GM12878 (cell line): ENCODE results near the gene LGI1. TPM values are rescaled to one million over a fixed set of nuclear protein-coding genes. Genes with fewer than 3 reads are reported as not detected.

ENCODE experiments used
- ATAC-seq: fragments of 200-7000 bp; cut with Tn5 transposase; 3 replicates; pipeline ENCODE4 v1.9.1; 2020; ENCODE audit warnings: mild to moderate bottlenecking, moderate library complexity
- BruUV-seq: library from RNA; stranded (reverse); fragments of 400-500 nt; replicated peaks from 2 replicates; lab custom pipeline; 2021; lab: Mats Ljungman, UMichigan
- CTCF ChIA-PET: fragments of 300-600 bp; sonication (Branson Sonifier 250); formaldehyde crosslinking; extraction: SDS; loops from one replicate; lab custom pipeline; 2021; ENCODE audit warnings: inconsistent platforms; lab: Yijun Ruan, JAX
- POLR2A ChIA-PET: fragments of 350-600 bp; formaldehyde crosslinking; extraction: SDS; loops from one replicate; lab custom pipeline; 2021; ENCODE audit warnings: inconsistent platforms; lab: Charles Lee
- RAD21 ChIA-PET: fragments of 300-600 bp; sonication (Branson Sonifier 250); formaldehyde crosslinking; loops from one replicate; lab custom pipeline; 2023; ENCODE audit warnings: antibody characterized with exemption; ENCODE audit not compliant: unreplicated experiment; lab: Charles Lee
- SMC1A ChIA-PET: fragments of 300-600 bp; sonication (Branson Sonifier 250); formaldehyde crosslinking; loops from one replicate; lab custom pipeline; 2023; ENCODE audit not compliant: unreplicated experiment, uncharacterized antibody; lab: Charles Lee
- DNase-seq: peaks from one replicate; pipeline ENCODE4 v3.0.0-alpha.2; 2011; ENCODE audit warnings: low read depth, low spot score
- FAIRE-seq: peaks from 3 replicates; lab custom pipeline; 2011; peaks lifted over from hg19 to GRCh38; lab: Jason Lieb, UNC
- H2AFZ ChIP-seq: 2 replicates; pipeline ENCODE4 v1.6.0; 2011; ENCODE audit warnings: low read depth, low read length, control low read depth; ENCODE audit not compliant: control insufficient read depth
- H3K27ac ChIP-seq: 2 replicates; pipeline ENCODE4 v1.5.1; 2011; ENCODE audit warnings: control low read depth; ENCODE audit not compliant: control insufficient read depth, insufficient read depth
- H3K27me3 ChIP-seq, 2 experiments: replicated peaks in 1 of 2; 2 replicates each; pipeline versions ENCODE4 v1.6.0 to v1.6.1; 2011; ENCODE audit warnings: low read length in 1 of 2; ENCODE audit not compliant: control insufficient read depth in 2 of 2, insufficient read depth in 2 of 2
- H3K36me3 ChIP-seq, 2 experiments: 2 replicates each; pipeline ENCODE4 v1.5.1; 2011; ENCODE audit warnings: low read length in 1 of 2; ENCODE audit not compliant: control insufficient read depth in 2 of 2, insufficient read depth in 2 of 2
- H3K4me1 ChIP-seq: 2 replicates; pipeline ENCODE4 v1.6.1; 2011; ENCODE audit warnings: mild to moderate bottlenecking, low read length, moderate library complexity, mixed read lengths; ENCODE audit not compliant: control insufficient read depth, insufficient read depth
- H3K4me2 ChIP-seq: 2 replicates; pipeline ENCODE4 v1.6.0; 2011; ENCODE audit warnings: control low read depth; ENCODE audit not compliant: control insufficient read depth, insufficient read depth
- H3K4me3 ChIP-seq: fragments of 200-600 bp; sonication (generic); 2 replicates; pipeline ENCODE4 v1.5.1; 2016
- H3K79me2 ChIP-seq: 2 replicates; pipeline ENCODE4 v1.6.0; 2011; ENCODE audit warnings: low read length; ENCODE audit not compliant: control insufficient read depth, insufficient read depth
- H3K9ac ChIP-seq: 2 replicates; pipeline ENCODE4 v1.8.0; 2011; ENCODE audit warnings: low read length, control low read depth, mixed read lengths; ENCODE audit not compliant: control insufficient read depth, insufficient read depth
- H3K9me3 ChIP-seq: replicated peaks from 3 replicates; pipeline ENCODE4 v1.5.1; 2011; ENCODE audit warnings: mild to moderate bottlenecking, low read length; ENCODE audit not compliant: control insufficient read depth, insufficient read depth
- H4K20me1 ChIP-seq: 2 replicates; pipeline ENCODE4 v1.6.0; 2011; ENCODE audit not compliant: control insufficient read depth, insufficient read depth
- ATF7 ChIP-seq: fragments of 450-650 bp; IDR thresholded peaks from 2 replicates; pipeline ENCODE4 v1.6.1; 2016; ENCODE audit warnings: low read depth, mild to moderate bottlenecking
- CUX1 ChIP-seq: IDR thresholded peaks from 2 replicates; pipeline ENCODE4 v1.6.1; 2012; ENCODE audit warnings: improper control_type of control experiment, low read depth, low read length; ENCODE audit not compliant: insufficient replicate concordance
- FOXM1 ChIP-seq: IDR thresholded peaks from 2 replicates; pipeline ENCODE4 v1.6.1; 2012; ENCODE audit warnings: low read depth, mild to moderate bottlenecking, inconsistent platforms, low read length, moderate library complexity
- HDAC2 ChIP-seq: fragments of 200-600 bp; sonication (generic); IDR thresholded peaks from 2 replicates; pipeline ENCODE4 v1.6.1; 2017
- LARP7 ChIP-seq: fragments of 450-650 bp; IDR thresholded peaks from 2 replicates; pipeline ENCODE4 v1.6.1; 2017; ENCODE audit warnings: mild to moderate bottlenecking
- MEF2A ChIP-seq: IDR thresholded peaks from 2 replicates; pipeline ENCODE4 v1.6.1; 2011; ENCODE audit warnings: low read depth, mild to moderate bottlenecking, low read length, moderate library complexity; ENCODE audit not compliant: insufficient read depth
- NBN ChIP-seq: fragments of 450-650 bp; IDR thresholded peaks from 2 replicates; pipeline ENCODE4 v1.6.1; 2016
- PAX8 ChIP-seq: fragments of 450-650 bp; IDR thresholded peaks from 2 replicates; pipeline ENCODE4 v1.6.1; 2017; ENCODE audit warnings: mild to moderate bottlenecking, moderate library complexity
- POLR2AphosphoS5 ChIP-seq: IDR thresholded peaks from 2 replicates; pipeline ENCODE4 v1.6.1; 2011; ENCODE audit warnings: mild to moderate bottlenecking, low read length, inconsistent platforms
- REST ChIP-seq: IDR thresholded peaks from 2 replicates; pipeline ENCODE4 v1.6.1; 2012; ENCODE audit warnings: mild to moderate bottlenecking, low read depth, low read length
- SKIL ChIP-seq: fragments of 450-650 bp; IDR thresholded peaks from 2 replicates; pipeline ENCODE4 v1.6.1; 2017; ENCODE audit warnings: mild to moderate bottlenecking, low read depth, inconsistent platforms; ENCODE audit not compliant: poor library complexity, severe bottlenecking
- SUZ12 ChIP-seq: fragments of 200-600 bp; sonication (generic); IDR thresholded peaks from one replicate; pipeline ENCODE4 v1.6.1; 2018; ENCODE audit warnings: antibody characterized with exemption, mild to moderate bottlenecking; ENCODE audit not compliant: unreplicated experiment
- WRNIP1 ChIP-seq: IDR thresholded peaks from 2 replicates; pipeline ENCODE4 v1.6.1; 2011; ENCODE audit warnings: low read depth, low read length, improper control_type of control experiment, borderline replicate concordance
- in situ Hi-C: fragments of 300-500 bp; cut with MboI; formaldehyde crosslinking; loops from 9 replicates; pipeline ENCODE4 v1.14.3; 2018; ENCODE audit warnings: mixed read lengths
- intact Hi-C: fragments of 100-400 bp; cut with micrococcal nuclease; formaldehyde crosslinking; loops from one replicate; pipeline ENCODE4 v1.14.2; 2022; ENCODE audit not compliant: unreplicated experiment
- polyA plus RNA-seq, 11 experiments: library from polyadenylated mRNA; depleted of rRNA in 4 of 11; unstranded in 6 of 11; stranded (reverse) in 5 of 11; fragments of >200 nt; fragmentation: Nextera tagmentation in 4 of 11; fragmentation: Illumina TruSeq in 1 of 11; extraction: Ambion mirVana in 4 of 11; extraction: Trizol in 1 of 11; gene quantifications; 1 replicate in 1 of 11; 2 replicates in 10 of 11; pipeline versions ENCODE4 v1.2.1 to v1.2.3, GENCODE V29; 2011 to 2016; ENCODE audit warnings: inconsistent platforms in 2 of 11, missing spikeins in 2 of 11, low read depth in 1 of 11
- total RNA-seq, 4 experiments: library from RNA; depleted of rRNA in 3 of 4; stranded (reverse); fragments of >200 nt in 3 of 4; fragmentation: Illumina TruSeq in 1 of 4; extraction: Trizol in 1 of 4; gene quantifications; 2 replicates each; pipeline versions ENCODE4 v1.2.1 to v1.2.3, GENCODE V29; 2013 to 2021

Gene LGI1
- total and polyA plus RNA-seq, 10 of the 15 experiments (the other 5 are each of a cell fraction or from before 2014, with no cell fraction given) = not detected

DNA sequence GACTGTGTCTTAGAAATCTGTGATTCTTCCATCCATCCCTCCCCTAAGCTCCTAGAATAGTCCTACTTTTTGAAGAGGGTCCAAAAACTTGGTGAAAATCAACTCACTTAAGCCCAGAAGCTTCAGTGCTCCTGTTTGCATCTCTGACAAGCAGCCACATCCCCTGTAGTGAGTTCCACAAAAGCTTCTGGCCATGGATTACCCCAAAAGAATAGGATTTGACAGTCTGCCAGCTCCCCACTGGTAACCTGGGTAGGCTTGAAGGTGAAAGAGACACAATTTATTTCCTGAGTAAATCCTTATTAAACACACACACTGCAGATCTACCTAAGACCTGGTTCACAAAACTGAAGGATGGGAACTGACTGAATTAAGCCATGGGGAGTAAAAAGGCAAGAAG, 46.5 kb downstream of the LGI1 start:
- Histone ChIP-seq H4K20me1 (no peaks in the 10 kb centered on the region), H3K4me2 (no peak overlapping the region), H3K9ac (no peak overlapping the region), H3K79me2 (no peaks in the 10 kb centered on the region), H2AFZ (no peak overlapping the region), H3K36me3 (no peaks in the 10 kb centered on the region), H3K9me3 (no peaks in the 10 kb centered on the region), H3K4me3 (no peak overlapping the region), H3K27me3 (peaks cover 0 to 1% of the 10 kb centered on the region in 2 experiments; a peak in 2 of 4 replicates), H3K4me1 (no peaks in the 10 kb centered on the region), H3K27ac (no peak overlapping the region)
- ChIA-PET CTCF (interaction anchor here (1.2 to 2.8 kb wide), 2 partner anchors 11 to 102 kb away, joined by 5 to 16 read pairs; partner anchors contain the start of gene FRA10AC1), SMC1A (interaction anchor here (0.6 kb wide), 1 partner anchor 518 kb away, joined by 3 read pairs; no protein-coding TSS in a partner anchor), POLR2A (no interaction called here), RAD21 (no interaction called here)
- DNase-seq (no peak), FAIRE-seq (no peak), ATAC-seq (no peak)
- intact Hi-C loops (no loop called here), in situ Hi-C loops (no loop called here)
- no TSS peak for BruUV-seq
- TF ChIP-seq MEF2A (no peak), HDAC2 (no peak), PAX8 (no peak), WRNIP1 (no peak), NBN (no peak), SKIL (no peak), LARP7 (no peak), ATF7 (no peak), REST (no peak), FOXM1 (no peak), CUX1 (no peak), POLR2AphosphoS5 (no peak), SUZ12 (no peak)
